Measurements from ENCODE around the gene CCN6.

- TF ChIP-seq CTCF (IDR thresholded peaks at IDR 0.05), result no peak
- no peak for TF ChIP-seq POLR2A (IDR thresholded peaks at IDR 0.05)
Observed at GRCh38 chr6:112014483-112014882, 39.4 kb upstream of the CCN6 start.
